ENCODE results near the gene CCDC85C. TPM values are rescaled to one million over a fixed set of nuclear protein-coding genes. Genes with fewer than 3 reads are reported as not detected.

CCDC85C gene
- total RNA-seq, 2 experiments from 2014 or later: 6.4 to 15.0 TPM

- Histone ChIP-seq H3K4me2 (ENCODE audit: low read length) (no peak overlapping the region), H3K27ac (ENCODE audit: low read depth, low read length, poor library complexity, severe bottlenecking) (no peak overlapping the region), H3K36me3 (ENCODE audit: insufficient read depth, low read length) (no peaks in the 10 kb centered on the region), H3K4me1 (ENCODE audit: insufficient read depth, low read length, poor library complexity, severe bottlenecking) (peaks cover 16% of the 10 kb centered on the region), H3K9me2 (ENCODE audit: insufficient read depth, low read length) (no peaks in the 10 kb centered on the region), H4K20me1 (ENCODE audit: insufficient read depth, low read length) (no peaks in the 10 kb centered on the region), H3K4me3 (ENCODE audit: low read depth, low read length, poor library complexity, severe bottlenecking) (no peak overlapping the region), H3K9me3 (ENCODE audit: low read length) (no peaks in the 10 kb centered on the region), H3K79me2 (ENCODE audit: insufficient read depth, low read depth, low read length) (no peaks in the 10 kb centered on the region), H2AFZ (ENCODE audit: low read length) (no peak overlapping the region)
- CTCF ChIA-PET (ENCODE audit: unreplicated experiment): no interaction called here
- no peak for DNase-seq (ENCODE audit: low spot score)
- no TSS peak for BruUV-seq (replicated peaks)
- TF ChIP-seq EZH2phosphoT487 (IDR thresholded peaks at IDR 0.05; ENCODE audit: borderline replicate concordance, low read depth, low read length) (no peak), CTCF (conservative IDR thresholded peaks at IDR 0.05; ENCODE audit: low read length) (no peak)
- POLR2A ChIA-PET: no interaction called here
- intact Hi-C loops (cut with micrococcal nuclease; ENCODE audit: unreplicated experiment): no loop called here
These were observed 33.6 kb upstream of the CCDC85C start for GRCh38 chr14:99637624-99638023.

GRCh38 chr14:99636487-99636886 is 32.5 kb upstream of the CCDC85C start:
- Histone ChIP-seq H3K9me2 (ENCODE audit: insufficient read depth, low read length) (no peaks in the 10 kb centered on the region), H3K79me2 (ENCODE audit: insufficient read depth, low read depth, low read length) (no peaks in the 10 kb centered on the region), H3K4me2 (ENCODE audit: low read length) (no peak overlapping the region), H3K9me3 (ENCODE audit: low read length) (no peaks in the 10 kb centered on the region), H3K36me3 (ENCODE audit: insufficient read depth, low read length) (no peaks in the 10 kb centered on the region), H3K4me3 (ENCODE audit: low read depth, low read length, poor library complexity, severe bottlenecking) (no peak overlapping the region), H4K20me1 (ENCODE audit: insufficient read depth, low read length) (no peaks in the 10 kb centered on the region), H3K27ac (ENCODE audit: low read depth, low read length, poor library complexity, severe bottlenecking) (no peak overlapping the region), H2AFZ (ENCODE audit: low read length) (0 out of 2 replicates have a peak overlapping the region, but pooled peaks have one; percentile 20), H3K4me1 (ENCODE audit: insufficient read depth, low read length, poor library complexity, severe bottlenecking) (peaks cover 23% of the 10 kb centered on the region)
- BruUV-seq (replicated peaks): no TSS peak
- DNase-seq (ENCODE audit: low spot score): peak; percentile 27
- intact Hi-C loops (cut with micrococcal nuclease; ENCODE audit: unreplicated experiment): no loop called here
- ChIA-PET CTCF (ENCODE audit: unreplicated experiment) (no interaction called here), POLR2A (no interaction called here)
- TF ChIP-seq EZH2phosphoT487 (IDR thresholded peaks at IDR 0.05; ENCODE audit: borderline replicate concordance, low read depth, low read length) (no peak), CTCF (conservative IDR thresholded peaks at IDR 0.05; ENCODE audit: low read length) (no peak)

GRCh38 chr14:99635116-99635515 is 31.1 kb upstream of the CCDC85C start:
- no peak overlapping the region for H3K4me2 ChIP-seq (ENCODE audit: low read length)
- H3K4me3 ChIP-seq (ENCODE audit: low read depth, low read length, poor library complexity, severe bottlenecking): no peak overlapping the region
- no peaks in the 10 kb centered on the region for H3K9me3 ChIP-seq (ENCODE audit: low read length)
- ChIA-PET CTCF (ENCODE audit: unreplicated experiment) (no interaction called here), POLR2A (no interaction called here)
- intact Hi-C loops (cut with micrococcal nuclease; ENCODE audit: unreplicated experiment): no loop called here
- H3K27ac ChIP-seq (ENCODE audit: low read depth, low read length, poor library complexity, severe bottlenecking): no peak overlapping the region
- H3K36me3 ChIP-seq (ENCODE audit: insufficient read depth, low read length): no peaks in the 10 kb centered on the region
- DNase-seq (ENCODE audit: low spot score): no peak
- H3K79me2 ChIP-seq (ENCODE audit: insufficient read depth, low read depth, low read length): no peaks in the 10 kb centered on the region
- H3K4me1 ChIP-seq (ENCODE audit: insufficient read depth, low read length, poor library complexity, severe bottlenecking): peaks cover 23% of the 10 kb centered on the region
- H4K20me1 ChIP-seq (ENCODE audit: insufficient read depth, low read length): no peaks in the 10 kb centered on the region
- H3K9me2 ChIP-seq (ENCODE audit: insufficient read depth, low read length): no peaks in the 10 kb centered on the region
- no peak for TF ChIP-seq EZH2phosphoT487 (IDR thresholded peaks at IDR 0.05; ENCODE audit: borderline replicate concordance, low read depth, low read length)
- no peak for TF ChIP-seq CTCF (conservative IDR thresholded peaks at IDR 0.05; ENCODE audit: low read length)
- no peak overlapping the region for H2AFZ ChIP-seq (ENCODE audit: low read length)
- no TSS peak for BruUV-seq (replicated peaks)

Measured in OCI-LY7 (cell line).